ENCODE data around the gene PIWIL1.

DNA sequence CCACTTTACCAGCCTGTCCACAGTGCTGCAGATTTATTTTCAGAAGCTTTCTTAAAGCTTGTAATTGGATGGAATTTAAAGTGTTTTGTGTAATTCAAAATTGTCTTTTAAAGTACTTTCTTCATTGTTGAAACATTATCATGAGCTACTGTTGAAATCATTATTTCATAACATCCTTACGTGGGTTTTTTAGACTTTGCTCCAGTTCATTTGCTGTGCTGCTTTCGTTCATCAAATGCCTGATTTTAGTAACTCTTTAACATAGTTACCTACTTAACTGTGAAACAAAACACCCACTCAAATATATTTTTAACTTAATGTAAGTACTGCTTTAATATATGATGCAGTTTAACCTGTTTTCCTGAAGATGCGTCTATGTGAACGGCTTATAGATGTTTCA lies 47.5 kb downstream of the PIWIL1 start:
- TF ChIP-seq CTCF (IDR thresholded peaks at IDR 0.05 in 2 of 3, conservative IDR thresholded peaks at IDR 0.05 in 1 of 3; ENCODE audit: borderline replicate concordance in 1 of 3, insufficient read depth in 1 of 3, low read depth in 2 of 3, low read length in 2 of 3) (no peak), EZH2 (IDR thresholded peaks at IDR 0.05) (no peak), SIN3A (IDR thresholded peaks at IDR 0.05; ENCODE audit: low read depth) (no peak), RAD21 (IDR thresholded peaks at IDR 0.05; ENCODE audit: low read depth) (no peak), ZNF274 (IDR thresholded peaks at IDR 0.05; ENCODE audit: low read depth, low read length) (no peak), POLR2A (IDR thresholded peaks at IDR 0.05; ENCODE audit: borderline replicate concordance, extremely low read depth, insufficient read depth, insufficient read length) (no peak), EZH2phosphoT487 (IDR thresholded peaks at IDR 0.05; ENCODE audit: borderline replicate concordance) (no peak), POLR2AphosphoS5 (IDR thresholded peaks at IDR 0.05; ENCODE audit: low read depth, low read length) (no peak)
